ENCODE data around the gene C2orf72. TPM values are rescaled to one million over a fixed set of nuclear protein-coding genes. Genes with fewer than 3 reads are reported as not detected.

C2orf72 gene
- total RNA-seq, 1 donor from 2014 or later, result 0.97 TPM

- intact Hi-C loops (cut with DNase I), result no loop called here
- Histone ChIP-seq H3K4me1 (no peaks in the 10 kb centered on the region), H3K9me3 (no peaks in the 10 kb centered on the region), H3K36me3 (no peaks in the 10 kb centered on the region), H3K4me3 (no peak within 1 kb of the TSS), H3K27ac (no peak within 1 kb of the TSS), H3K27me3 (ENCODE audit: low read depth) (peaks cover 38% of the 10 kb centered on the region)
- DNase-seq (no peak), ATAC-seq (no peak)
- no peak for TF ChIP-seq CTCF (IDR thresholded peaks at IDR 0.05)
Measured at GRCh38 chr2:230995821-230996220, 41.5 kb upstream of the C2orf72 start, which contains the start of gene SPATA3. TSS of gene SPATA3 (plus strand) at chr2:230996121. CDS start at chr2:230996234, 113 bp downstream.

- intact Hi-C loops (cut with DNase I), result no loop called here
- Histone ChIP-seq H3K4me1 (no peaks in the 10 kb centered on the region), H3K9me3 (no peaks in the 10 kb centered on the region), H3K36me3 (no peaks in the 10 kb centered on the region), H3K27ac (no peak overlapping the region), H3K4me3 (no peak overlapping the region), H3K27me3 (ENCODE audit: low read depth) (peaks cover 30% of the 10 kb centered on the region)
- ATAC-seq (no peak), DNase-seq (no peak)
- no peak for TF ChIP-seq CTCF (IDR thresholded peaks at IDR 0.05)
Measured at GRCh38 chr2:230996661-230997060, 40.7 kb upstream of the C2orf72 start.

GRCh38 chr2:230998882-230999281 is 38.4 kb upstream of the C2orf72 start:
- TF ChIP-seq CTCF (IDR thresholded peaks at IDR 0.05), result no peak
- intact Hi-C loops (cut with DNase I), result no loop called here
- Histone ChIP-seq H3K27ac (no peak overlapping the region), H3K36me3 (no peaks in the 10 kb centered on the region), H3K9me3 (no peaks in the 10 kb centered on the region), H3K4me3 (no peak overlapping the region), H3K27me3 (ENCODE audit: low read depth) (peaks cover 27% of the 10 kb centered on the region), H3K4me1 (no peaks in the 10 kb centered on the region)
- no peak for DNase-seq
- ATAC-seq, result no peak

GRCh38 chr2:230999477-230999876 is 37.8 kb upstream of the C2orf72 start:
- Histone ChIP-seq H3K4me1 (no peaks in the 10 kb centered on the region), H3K4me3 (no peak overlapping the region), H3K27me3 (ENCODE audit: low read depth) (peaks cover 25% of the 10 kb centered on the region), H3K36me3 (no peaks in the 10 kb centered on the region), H3K9me3 (no peaks in the 10 kb centered on the region), H3K27ac (no peak overlapping the region)
- DNase-seq (no peak), ATAC-seq (no peak)
- intact Hi-C loops (cut with DNase I), result no loop called here
- TF ChIP-seq CTCF (IDR thresholded peaks at IDR 0.05), result no peak

- Histone ChIP-seq H3K27ac (no peak overlapping the region), H3K9me3 (no peaks in the 10 kb centered on the region), H3K27me3 (ENCODE audit: low read depth) (peaks cover 19% of the 10 kb centered on the region), H3K4me3 (no peak overlapping the region), H3K36me3 (no peaks in the 10 kb centered on the region), H3K4me1 (no peaks in the 10 kb centered on the region)
- no peak for TF ChIP-seq CTCF (IDR thresholded peaks at IDR 0.05)
- ATAC-seq (no peak), DNase-seq (no peak)
- intact Hi-C loops (cut with DNase I), result no loop called here
Measured at GRCh38 chr2:231000211-231000904, 37.0 kb upstream of the C2orf72 start.

Measured in lower lobe of right lung (tissue), 2 donors.